WTC11 (cell line): ENCODE results near the gene EPHA4. TPM values are rescaled to one million over a fixed set of nuclear protein-coding genes. Genes with fewer than 3 reads are reported as not detected.

Experiments
- ATAC-seq: fragments of 200-7000 bp; cut with Tn5 transposase; 2 replicates; pipeline ENCODE4 v1.10.0; 2021; ENCODE audit warnings: mild to moderate bottlenecking, moderate library complexity
- CTCF ChIA-PET: fragments of 300-600 bp; sonication (Branson Sonifier 250); formaldehyde crosslinking; loops from one replicate; lab custom pipeline; 2021; ENCODE audit warnings: antibody characterized with exemption; lab: Charles Lee
- POLR2A ChIA-PET: fragments of 350-600 bp; sonication (Branson Sonifier 250); formaldehyde crosslinking; loops from one replicate; lab custom pipeline; 2021; ENCODE audit warnings: antibody characterized with exemption; lab: Charles Lee
- DNase-seq: peaks from one replicate; pipeline ENCODE4 v3.0.0; 2021; ENCODE audit warnings: low spot score
- H3K27ac Mint-ChIP-seq: 2 replicates; pipeline ENCODE4 v1.8.0; 2021; ENCODE audit warnings: mixed read lengths
- H3K27me3 Mint-ChIP-seq: 2 replicates; pipeline ENCODE4 v1.8.0; 2021; ENCODE audit warnings: low read depth, mild to moderate bottlenecking, moderate library complexity, mixed read lengths
- H3K36me3 Mint-ChIP-seq: 2 replicates; pipeline ENCODE4 v1.8.0; 2021; ENCODE audit warnings: mixed read lengths
- H3K4me1 Mint-ChIP-seq: 2 replicates; pipeline ENCODE4 v1.8.0; 2022; ENCODE audit warnings: mixed read lengths
- H3K4me3 Mint-ChIP-seq: 2 replicates; pipeline ENCODE4 v1.8.0; 2021; ENCODE audit warnings: mild to moderate bottlenecking, moderate library complexity, mixed read lengths
- H3K9me3 Mint-ChIP-seq: 2 replicates; pipeline ENCODE4 v1.8.0; 2021; ENCODE audit warnings: mixed read lengths
- ARID4B ChIP-seq: sonication (generic); formaldehyde crosslinking; IDR thresholded peaks from 2 replicates; pipeline ENCODE4 v1.8.0; 2023; ENCODE audit warnings: missing genetic modification reagents, mild to moderate bottlenecking, borderline replicate concordance
- CBFB ChIP-seq: sonication (generic); formaldehyde crosslinking; IDR thresholded peaks from 2 replicates; pipeline ENCODE4 v1.8.1; 2022; ENCODE audit warnings: mild to moderate bottlenecking, low read depth, missing genetic modification reagents
- CREM ChIP-seq: sonication (generic); formaldehyde crosslinking; IDR thresholded peaks from 2 replicates; pipeline ENCODE4 v1.8.1; 2022; ENCODE audit warnings: mild to moderate bottlenecking, missing genetic modification reagents, moderate library complexity
- ELF4 ChIP-seq: sonication (generic); formaldehyde crosslinking; IDR thresholded peaks from 2 replicates; pipeline ENCODE4 v1.8.1; 2022; ENCODE audit warnings: low read depth, mild to moderate bottlenecking, moderate library complexity, missing genetic modification reagents
- EMX1 ChIP-seq: fragments of 250-450 bp; sonication (Bioruptor Pico); IDR thresholded peaks from 2 replicates; pipeline ENCODE4 v1.8.0; 2021; ENCODE audit warnings: mild to moderate bottlenecking
- GABPB1 ChIP-seq: sonication (generic); formaldehyde crosslinking; IDR thresholded peaks from 2 replicates; pipeline ENCODE4 v1.8.1; 2023; ENCODE audit warnings: mild to moderate bottlenecking, missing genetic modification reagents
- GRHL2 ChIP-seq: fragments of 250-450 bp; sonication (Bioruptor Pico); IDR thresholded peaks from 2 replicates; pipeline ENCODE4 v1.8.0; 2022; ENCODE audit warnings: mild to moderate bottlenecking, moderate library complexity; ENCODE audit not compliant: insufficient replicate concordance, severe bottlenecking
- JUN ChIP-seq: sonication (generic); formaldehyde crosslinking; IDR thresholded peaks from 2 replicates; pipeline ENCODE4 v1.8.0; 2023; ENCODE audit warnings: mild to moderate bottlenecking, missing genetic modification reagents
- MAX ChIP-seq: sonication (generic); formaldehyde crosslinking; IDR thresholded peaks from 2 replicates; pipeline ENCODE4 v1.8.0; 2022; ENCODE audit warnings: mild to moderate bottlenecking, missing genetic modification reagents
- NR3C1 ChIP-seq: sonication (generic); formaldehyde crosslinking; conservative IDR thresholded peaks from 2 replicates; pipeline ENCODE4 v1.8.1; 2023; ENCODE audit warnings: low read depth, mild to moderate bottlenecking, missing genetic modification reagents
- OVOL2 ChIP-seq: fragments of 250-450 bp; sonication (Bioruptor Pico); IDR thresholded peaks from 2 replicates; pipeline ENCODE4 v1.9.0; 2021; ENCODE audit warnings: mild to moderate bottlenecking, borderline replicate concordance
- SMAD4 ChIP-seq: sonication (generic); formaldehyde crosslinking; IDR thresholded peaks from 2 replicates; pipeline ENCODE4 v1.8.0; 2022; ENCODE audit warnings: mild to moderate bottlenecking, missing genetic modification reagents
- ZBTB43 ChIP-seq: sonication (generic); formaldehyde crosslinking; IDR thresholded peaks from 2 replicates; pipeline ENCODE4 v1.8.1; 2023; ENCODE audit warnings: mild to moderate bottlenecking, missing genetic modification reagents
- total RNA-seq: library from RNA; stranded (reverse); gene quantifications from 3 replicates; pipeline ENCODE4 v1.2.3, GENCODE V29; 2021
- TF ChIP-seq, protein P1 (sequence below): sonication (generic); formaldehyde crosslinking; IDR thresholded peaks from 2 replicates; pipeline ENCODE4 v1.8.1; 2022; ENCODE audit warnings: mild to moderate bottlenecking, moderate library complexity, missing genetic modification reagents
- TF ChIP-seq, protein P2 (sequence below): sonication (generic); formaldehyde crosslinking; IDR thresholded peaks from 2 replicates; pipeline ENCODE4 v1.8.0; 2022; ENCODE audit warnings: mild to moderate bottlenecking, missing genetic modification reagents
- TF ChIP-seq, protein P3 (sequence below): sonication (generic); formaldehyde crosslinking; IDR thresholded peaks from 2 replicates; pipeline ENCODE4 v1.8.1; 2022; ENCODE audit warnings: mild to moderate bottlenecking, missing genetic modification reagents, moderate library complexity, borderline replicate concordance
- TF ChIP-seq, protein P4 (sequence below): fragments of 250-450 bp; sonication (Bioruptor Pico); IDR thresholded peaks from 2 replicates; pipeline ENCODE4 v1.9.0; 2021; ENCODE audit warnings: mild to moderate bottlenecking

Gene EPHA4
- total RNA-seq, 1 experiment from 2014 or later = 11.0 TPM

GRCh38 chr2:221501883-221502269 is 70.2 kb downstream of the EPHA4 start:
- DNase-seq = no peak
- Mint-ChIP-seq H3K36me3 (no peaks in the 10 kb centered on the region), H3K27ac (no peak overlapping the region), H3K4me1 (peaks cover 23% of the 10 kb centered on the region), H3K9me3 (no peaks in the 10 kb centered on the region), H3K27me3 (no peaks in the 10 kb centered on the region; the same call in 1 of the 2 replicates), H3K4me3 (no peak overlapping the region)
- no peak for ATAC-seq
- TF ChIP-seq SMAD4 (CRISPR knock-in tag) = no peak
- ChIA-PET CTCF (no interaction called here), POLR2A (no interaction called here)

- Mint-ChIP-seq H3K9me3 (no peaks in the 10 kb centered on the region), H3K4me1 (peaks cover 23% of the 10 kb centered on the region), H3K27ac (no peak overlapping the region), H3K36me3 (no peaks in the 10 kb centered on the region), H3K27me3 (no peaks in the 10 kb centered on the region; the same call in 1 of the 2 replicates), H3K4me3 (no peak overlapping the region)
- CTCF ChIA-PET = no interaction called here
- no peak for TF ChIP-seq CREM (CRISPR knock-in tag)
- no peak for TF ChIP-seq ZBTB43 (CRISPR knock-in tag)
- TF ChIP-seq, protein P1, sequence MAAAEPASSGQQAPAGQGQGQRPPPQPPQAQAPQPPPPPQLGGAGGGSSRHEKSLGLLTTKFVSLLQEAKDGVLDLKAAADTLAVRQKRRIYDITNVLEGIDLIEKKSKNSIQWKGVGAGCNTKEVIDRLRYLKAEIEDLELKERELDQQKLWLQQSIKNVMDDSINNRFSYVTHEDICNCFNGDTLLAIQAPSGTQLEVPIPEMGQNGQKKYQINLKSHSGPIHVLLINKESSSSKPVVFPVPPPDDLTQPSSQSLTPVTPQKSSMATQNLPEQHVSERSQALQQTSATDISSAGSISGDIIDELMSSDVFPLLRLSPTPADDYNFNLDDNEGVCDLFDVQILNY (CRISPR knock-in tag) = no peak
- no peak for TF ChIP-seq ELF4
- TF ChIP-seq CBFB (CRISPR knock-in tag) = no peak
- TF ChIP-seq GRHL2 = no peak
- TF ChIP-seq, protein P2, sequence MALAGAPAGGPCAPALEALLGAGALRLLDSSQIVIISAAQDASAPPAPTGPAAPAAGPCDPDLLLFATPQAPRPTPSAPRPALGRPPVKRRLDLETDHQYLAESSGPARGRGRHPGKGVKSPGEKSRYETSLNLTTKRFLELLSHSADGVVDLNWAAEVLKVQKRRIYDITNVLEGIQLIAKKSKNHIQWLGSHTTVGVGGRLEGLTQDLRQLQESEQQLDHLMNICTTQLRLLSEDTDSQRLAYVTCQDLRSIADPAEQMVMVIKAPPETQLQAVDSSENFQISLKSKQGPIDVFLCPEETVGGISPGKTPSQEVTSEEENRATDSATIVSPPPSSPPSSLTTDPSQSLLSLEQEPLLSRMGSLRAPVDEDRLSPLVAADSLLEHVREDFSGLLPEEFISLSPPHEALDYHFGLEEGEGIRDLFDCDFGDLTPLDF (CRISPR knock-in tag) = no peak
- TF ChIP-seq OVOL2 = no peak
- TF ChIP-seq, protein P3, sequence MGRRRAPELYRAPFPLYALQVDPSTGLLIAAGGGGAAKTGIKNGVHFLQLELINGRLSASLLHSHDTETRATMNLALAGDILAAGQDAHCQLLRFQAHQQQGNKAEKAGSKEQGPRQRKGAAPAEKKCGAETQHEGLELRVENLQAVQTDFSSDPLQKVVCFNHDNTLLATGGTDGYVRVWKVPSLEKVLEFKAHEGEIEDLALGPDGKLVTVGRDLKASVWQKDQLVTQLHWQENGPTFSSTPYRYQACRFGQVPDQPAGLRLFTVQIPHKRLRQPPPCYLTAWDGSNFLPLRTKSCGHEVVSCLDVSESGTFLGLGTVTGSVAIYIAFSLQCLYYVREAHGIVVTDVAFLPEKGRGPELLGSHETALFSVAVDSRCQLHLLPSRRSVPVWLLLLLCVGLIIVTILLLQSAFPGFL (CRISPR knock-in tag) = no peak
- TF ChIP-seq, protein P4, sequence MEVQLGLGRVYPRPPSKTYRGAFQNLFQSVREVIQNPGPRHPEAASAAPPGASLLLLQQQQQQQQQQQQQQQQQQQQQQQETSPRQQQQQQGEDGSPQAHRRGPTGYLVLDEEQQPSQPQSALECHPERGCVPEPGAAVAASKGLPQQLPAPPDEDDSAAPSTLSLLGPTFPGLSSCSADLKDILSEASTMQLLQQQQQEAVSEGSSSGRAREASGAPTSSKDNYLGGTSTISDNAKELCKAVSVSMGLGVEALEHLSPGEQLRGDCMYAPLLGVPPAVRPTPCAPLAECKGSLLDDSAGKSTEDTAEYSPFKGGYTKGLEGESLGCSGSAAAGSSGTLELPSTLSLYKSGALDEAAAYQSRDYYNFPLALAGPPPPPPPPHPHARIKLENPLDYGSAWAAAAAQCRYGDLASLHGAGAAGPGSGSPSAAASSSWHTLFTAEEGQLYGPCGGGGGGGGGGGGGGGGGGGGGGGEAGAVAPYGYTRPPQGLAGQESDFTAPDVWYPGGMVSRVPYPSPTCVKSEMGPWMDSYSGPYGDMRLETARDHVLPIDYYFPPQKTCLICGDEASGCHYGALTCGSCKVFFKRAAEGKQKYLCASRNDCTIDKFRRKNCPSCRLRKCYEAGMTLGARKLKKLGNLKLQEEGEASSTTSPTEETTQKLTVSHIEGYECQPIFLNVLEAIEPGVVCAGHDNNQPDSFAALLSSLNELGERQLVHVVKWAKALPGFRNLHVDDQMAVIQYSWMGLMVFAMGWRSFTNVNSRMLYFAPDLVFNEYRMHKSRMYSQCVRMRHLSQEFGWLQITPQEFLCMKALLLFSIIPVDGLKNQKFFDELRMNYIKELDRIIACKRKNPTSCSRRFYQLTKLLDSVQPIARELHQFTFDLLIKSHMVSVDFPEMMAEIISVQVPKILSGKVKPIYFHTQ (CRISPR knock-in tag) = no peak
- TF ChIP-seq MAX (CRISPR knock-in tag) = no peak
- DNase-seq (no peak), ATAC-seq (no peak; the same call in 1 of the 2 replicates)
- POLR2A ChIA-PET = interaction anchor here (0.5 kb wide), 1 partner anchor 30 kb away, joined by 3 read pairs; no protein-coding TSS in a partner anchor
Observed at GRCh38 chr2:221501210-221501882, 70.8 kb downstream of the EPHA4 start.

DNA sequence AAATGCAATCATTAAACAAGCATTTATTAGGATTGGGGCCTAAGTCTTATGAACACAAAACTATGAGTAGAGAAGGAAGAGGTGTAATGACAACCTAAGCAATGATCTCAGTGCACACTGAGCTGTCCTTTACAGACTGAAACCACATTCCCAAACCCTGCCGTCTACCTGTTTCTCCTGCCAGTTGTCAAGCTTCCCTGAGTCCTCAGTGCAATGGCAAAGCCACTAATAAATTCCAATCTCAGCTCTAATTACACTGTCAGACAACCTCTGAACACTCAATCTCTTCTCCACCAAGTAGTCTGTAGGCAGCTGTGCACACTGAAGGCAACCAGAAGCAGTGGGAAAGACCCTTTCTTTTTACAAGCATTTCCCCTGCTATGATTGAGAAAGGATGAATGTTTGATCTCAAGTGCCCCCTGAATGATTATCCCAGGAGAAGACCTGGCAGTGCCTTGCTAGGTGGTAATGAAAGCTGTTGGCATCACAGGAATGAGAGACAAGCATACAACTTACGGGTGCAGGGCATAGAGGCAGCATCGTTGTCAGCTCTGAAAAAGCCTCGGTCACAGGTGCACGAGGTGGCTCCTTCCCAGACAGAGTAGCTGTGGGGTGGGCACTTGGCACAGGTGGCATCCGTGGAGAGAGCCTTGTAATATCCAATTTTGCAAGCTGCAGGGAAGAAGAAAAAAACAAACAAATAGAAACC is 71.4 kb downstream of the EPHA4 start:
- no peaks in the 10 kb centered on the region for H3K9me3 Mint-ChIP-seq
- no peak overlapping the region for H3K4me3 Mint-ChIP-seq
- ATAC-seq = no peak
- H3K27ac Mint-ChIP-seq = no peak overlapping the region
- H3K27me3 Mint-ChIP-seq = no peaks in the 10 kb centered on the region; the same call in 1 of the 2 replicates
- DNase-seq = no peak
- ChIA-PET POLR2A (no interaction called here), CTCF (interaction anchor here (1.3 kb wide), 1 partner anchor 73 kb away, joined by 3 read pairs; no protein-coding TSS in a partner anchor)
- peaks cover 29% of the 10 kb centered on the region for H3K4me1 Mint-ChIP-seq
- no peaks in the 10 kb centered on the region for H3K36me3 Mint-ChIP-seq
- TF ChIP-seq NR3C1 (CRISPR knock-in tag) (no peak), JUN (CRISPR knock-in tag) (no peak), ARID4B (CRISPR knock-in tag) (no peak), GABPB1 (CRISPR knock-in tag) (no peak), EMX1 (CRISPR knock-in tag) (no peak)
